ENCODE results near the gene SARDH.

GRCh38 chr9:133770076-133770777 lies 32.1 kb upstream of the SARDH start:
- TF ChIP-seq CTCF (conservative IDR thresholded peaks at IDR 0.05; ENCODE audit: low read length) (no peak), EZH2phosphoT487 (IDR thresholded peaks at IDR 0.05; ENCODE audit: borderline replicate concordance) (no peak)
